ENCODE results near the gene ITGA7.

GRCh38 chr12:55729819-55730818 is 22.4 kb upstream of the ITGA7 start:
- TF ChIP-seq EZH2 (IDR thresholded peaks at IDR 0.05; ENCODE audit: insufficient read depth, poor library complexity, severe bottlenecking): no peak
- no peak for TF ChIP-seq EZH2phosphoT487 (IDR thresholded peaks at IDR 0.05; ENCODE audit: insufficient read depth, low read depth)

Measured in GM23248 (cell line).